Ascending aorta (tissue), 2 donors: ENCODE measurements around the gene LGMN. TPM values are rescaled to one million over a fixed set of nuclear protein-coding genes. Genes with fewer than 3 reads are reported as not detected.

Experiments used
- DNase-seq, 2 donors: peaks; one replicate each; pipeline ENCODE4 v3.0.0-alpha.2; 2019; ENCODE audit warnings: low spot score in 2 of 2
- H3K27ac ChIP-seq, 2 donors: fragments of 200-600 bp; sonication (generic); one replicate each; pipeline ENCODE4 v1.5.1; 2016 to 2017; ENCODE audit warnings: mild to moderate bottlenecking in 1 of 2
- H3K27me3 ChIP-seq: fragments of 200-600 bp; sonication (generic); one replicate; pipeline ENCODE4 v1.5.1; 2017
- H3K36me3 ChIP-seq, 2 donors: fragments of 200-600 bp; sonication (generic); one replicate each; pipeline ENCODE4 v1.5.1; 2016
- H3K4me1 ChIP-seq, 2 donors: fragments of 200-600 bp; sonication (generic); one replicate each; pipeline ENCODE4 v1.5.1; 2016 to 2017; ENCODE audit warnings: mild to moderate bottlenecking in 1 of 2
- H3K4me3 ChIP-seq, 2 donors: fragments of 200-600 bp; sonication (generic); one replicate each; pipeline ENCODE4 v1.5.1; 2016 to 2017; ENCODE audit warnings: mild to moderate bottlenecking in 1 of 2
- H3K9me3 ChIP-seq, 2 donors: fragments of 200-600 bp; sonication (generic); one replicate each; pipeline ENCODE4 v1.5.1; 2016
- intact Hi-C: fragments of 100-400 bp; cut with DNase I; formaldehyde crosslinking; loops from one replicate; pipeline ENCODE4 v1.15.1; 2023
- total RNA-seq: library from RNA; depleted of rRNA; stranded (reverse); fragments of >200 nt; gene quantifications from one replicate; pipeline ENCODE4 v1.1.0, GENCODE V29; 2016
- TF ChIP-seq, protein P1 (sequence below), 3 experiments: fragments of 200-600 bp in 2 of 3; fragments of 450-650 bp in 1 of 3; sonication (generic) in 2 of 3; IDR thresholded peaks; one replicate each; pipeline ENCODE4 v1.5.1; 2016 to 2019; ENCODE audit warnings: antibody characterized with exemption in 3 of 3, mild to moderate bottlenecking in 1 of 3, moderate library complexity in 1 of 3

LGMN gene
- total RNA-seq, 1 donor from 2014 or later: 76.7 TPM

- no peaks in the 10 kb centered on the region for H3K9me3 ChIP-seq
- DNase-seq: no peak
- no peaks in the 10 kb centered on the region for H3K36me3 ChIP-seq
- H3K4me1 ChIP-seq: no peaks in the 10 kb centered on the region
- no peak overlapping the region for H3K4me3 ChIP-seq
- TF ChIP-seq, protein P1, sequence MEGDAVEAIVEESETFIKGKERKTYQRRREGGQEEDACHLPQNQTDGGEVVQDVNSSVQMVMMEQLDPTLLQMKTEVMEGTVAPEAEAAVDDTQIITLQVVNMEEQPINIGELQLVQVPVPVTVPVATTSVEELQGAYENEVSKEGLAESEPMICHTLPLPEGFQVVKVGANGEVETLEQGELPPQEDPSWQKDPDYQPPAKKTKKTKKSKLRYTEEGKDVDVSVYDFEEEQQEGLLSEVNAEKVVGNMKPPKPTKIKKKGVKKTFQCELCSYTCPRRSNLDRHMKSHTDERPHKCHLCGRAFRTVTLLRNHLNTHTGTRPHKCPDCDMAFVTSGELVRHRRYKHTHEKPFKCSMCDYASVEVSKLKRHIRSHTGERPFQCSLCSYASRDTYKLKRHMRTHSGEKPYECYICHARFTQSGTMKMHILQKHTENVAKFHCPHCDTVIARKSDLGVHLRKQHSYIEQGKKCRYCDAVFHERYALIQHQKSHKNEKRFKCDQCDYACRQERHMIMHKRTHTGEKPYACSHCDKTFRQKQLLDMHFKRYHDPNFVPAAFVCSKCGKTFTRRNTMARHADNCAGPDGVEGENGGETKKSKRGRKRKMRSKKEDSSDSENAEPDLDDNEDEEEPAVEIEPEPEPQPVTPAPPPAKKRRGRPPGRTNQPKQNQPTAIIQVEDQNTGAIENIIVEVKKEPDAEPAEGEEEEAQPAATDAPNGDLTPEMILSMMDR (IDR thresholded peaks at IDR 0.05): no peak
- intact Hi-C loops: no loop called here
- no peak overlapping the region for H3K27ac ChIP-seq
- no peaks in the 10 kb centered on the region for H3K27me3 ChIP-seq
Observed at GRCh38 chr14:92756446-92756845, 8.0 kb upstream of the LGMN start.

DNA sequence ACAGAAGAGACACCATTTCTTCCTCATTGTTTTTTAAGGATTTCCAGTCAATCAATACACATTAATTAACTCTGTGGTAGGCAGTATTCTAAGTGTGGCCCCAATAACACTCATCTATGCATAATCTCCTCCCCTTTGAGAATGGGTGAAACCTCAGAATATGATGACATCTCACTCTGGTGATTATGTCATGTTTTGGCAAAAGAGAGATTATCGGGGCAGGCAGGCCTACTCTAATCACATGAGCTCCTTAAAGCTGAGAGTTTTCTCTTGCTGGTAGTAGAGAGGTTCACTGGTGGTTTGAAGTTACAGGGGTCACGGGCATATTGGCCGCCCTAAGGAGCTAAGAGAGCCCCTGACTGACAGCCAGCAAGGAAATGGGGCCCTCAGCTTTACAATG is 7.1 kb upstream of the LGMN start:
- no peak overlapping the region for H3K4me3 ChIP-seq
- intact Hi-C loops: no loop called here
- H3K36me3 ChIP-seq: no peaks in the 10 kb centered on the region
- H3K9me3 ChIP-seq: no peaks in the 10 kb centered on the region
- H3K27ac ChIP-seq: no peak overlapping the region
- DNase-seq: no peak
- no peaks in the 10 kb centered on the region for H3K27me3 ChIP-seq
- TF ChIP-seq, protein P1 (IDR thresholded peaks at IDR 0.05): no peak
- no peaks in the 10 kb centered on the region for H3K4me1 ChIP-seq

DNA sequence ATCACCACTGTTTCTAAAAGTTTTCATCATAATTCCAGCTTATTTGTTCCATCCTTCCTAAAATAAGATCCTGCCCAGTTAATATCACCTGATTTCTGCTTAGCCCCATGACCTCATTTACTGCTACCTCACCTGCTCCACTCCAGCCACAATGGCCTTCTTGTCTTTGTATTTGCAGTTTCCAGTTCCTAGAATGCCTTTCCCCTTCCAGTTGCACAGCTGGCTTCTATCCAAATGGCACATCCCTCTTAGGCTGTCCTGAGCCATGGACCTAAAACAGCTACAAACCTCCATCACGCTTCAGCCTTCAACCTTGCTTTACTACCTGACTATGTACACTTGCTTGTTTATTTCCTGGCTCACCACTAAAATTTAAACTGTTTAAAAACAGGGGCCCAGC is 6.5 kb upstream of the LGMN start:
- Histone ChIP-seq H3K4me3 (no peak overlapping the region), H3K27me3 (no peaks in the 10 kb centered on the region), H3K36me3 (no peaks in the 10 kb centered on the region), H3K27ac (no peak overlapping the region), H3K4me1 (no peaks in the 10 kb centered on the region), H3K9me3 (no peaks in the 10 kb centered on the region)
- intact Hi-C loops: no loop called here
- TF ChIP-seq, protein P1 (IDR thresholded peaks at IDR 0.05): no peak
- no peak for DNase-seq

GRCh38 chr14:92753250-92753649 is 4.8 kb upstream of the LGMN start:
- H3K36me3 ChIP-seq: no peaks in the 10 kb centered on the region
- H3K4me3 ChIP-seq: no peak overlapping the region
- no peaks in the 10 kb centered on the region for H3K9me3 ChIP-seq
- no peak for DNase-seq
- TF ChIP-seq, protein P1 (IDR thresholded peaks at IDR 0.05): no peak
- no peak overlapping the region for H3K27ac ChIP-seq
- H3K4me1 ChIP-seq: peaks cover 0 to 2% of the 10 kb centered on the region in 2 donors
- no peaks in the 10 kb centered on the region for H3K27me3 ChIP-seq
- intact Hi-C loops: no loop called here

GRCh38 chr14:92751819-92752218 is 3.4 kb upstream of the LGMN start:
- H3K27ac ChIP-seq: no peak overlapping the region
- intact Hi-C loops: no loop called here
- DNase-seq: no peak

More at GRCh38 chr14:92751819-92752218, 3.4 kb upstream of the LGMN start:
- H3K4me3 ChIP-seq: no peak overlapping the region
- H3K36me3 ChIP-seq: no peaks in the 10 kb centered on the region
- peaks cover 0 to 7% of the 10 kb centered on the region in 2 donors for H3K4me1 ChIP-seq
- H3K27me3 ChIP-seq: no peaks in the 10 kb centered on the region
- TF ChIP-seq, protein P1 (IDR thresholded peaks at IDR 0.05): no peak
- H3K9me3 ChIP-seq: no peaks in the 10 kb centered on the region
